NCI-H345 (cell line): Measurements from ENCODE around the gene CCIN.
A peak's percentile ranks its signal among the peaks of the same experiment; 100 is the strongest.

Experiments used
- DNase-seq: peaks from one replicate; lab custom pipeline; 2025; lab: John Stamatoyannopoulos, UW

The CCIN gene

DNA sequence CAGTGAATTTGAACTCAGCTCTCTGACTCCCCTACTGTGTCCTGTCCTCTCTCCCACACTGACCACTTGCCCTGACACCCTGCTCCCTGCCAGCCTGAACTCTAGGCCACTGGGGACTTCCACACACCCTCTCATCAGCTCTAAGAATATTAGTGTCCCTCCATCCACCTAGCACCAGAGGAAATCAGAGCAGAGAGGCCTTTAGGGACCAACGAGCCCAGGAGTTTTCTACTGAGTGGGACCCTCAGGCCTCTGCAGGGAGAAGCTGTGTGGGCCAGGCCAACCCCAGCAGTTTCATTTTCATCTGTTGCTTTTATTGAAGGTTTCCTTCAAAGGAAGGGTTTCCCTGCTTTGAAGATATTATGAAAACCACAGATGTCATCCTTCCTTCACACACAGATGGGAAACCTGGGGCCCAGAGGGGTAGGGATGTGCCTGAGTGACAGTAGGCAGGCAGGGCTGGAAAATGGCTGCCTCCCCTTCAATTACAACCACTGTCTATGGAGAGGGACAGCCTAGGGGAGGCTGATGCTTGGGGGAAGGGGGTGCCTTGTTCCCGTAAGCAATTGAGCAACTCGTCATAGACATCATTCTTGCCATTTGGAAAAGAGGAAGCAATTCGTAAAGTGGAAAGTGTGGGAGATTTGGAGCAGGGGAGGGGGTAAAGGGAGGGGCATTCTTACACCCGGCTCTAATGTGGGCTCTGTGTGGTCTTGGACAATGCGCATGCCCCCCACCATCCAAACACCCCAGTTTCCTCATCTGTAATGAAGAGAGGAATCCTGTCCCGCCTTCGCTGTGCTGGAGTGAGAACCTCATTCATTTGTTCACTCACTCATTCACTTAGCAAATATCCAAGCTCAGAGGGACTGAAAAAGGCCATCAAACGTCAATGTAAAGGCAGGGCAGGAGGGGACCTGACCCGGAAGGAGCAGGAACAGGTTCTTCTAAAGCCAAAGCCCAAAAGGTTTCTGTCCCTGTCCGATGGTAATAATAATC lies 28.8 kb upstream of the CCIN start:
- no peak for DNase-seq

- DNase-seq, result no peak
These were observed 27.9 kb upstream of the CCIN start for GRCh38 chr9:36141288-36141687.

DNA sequence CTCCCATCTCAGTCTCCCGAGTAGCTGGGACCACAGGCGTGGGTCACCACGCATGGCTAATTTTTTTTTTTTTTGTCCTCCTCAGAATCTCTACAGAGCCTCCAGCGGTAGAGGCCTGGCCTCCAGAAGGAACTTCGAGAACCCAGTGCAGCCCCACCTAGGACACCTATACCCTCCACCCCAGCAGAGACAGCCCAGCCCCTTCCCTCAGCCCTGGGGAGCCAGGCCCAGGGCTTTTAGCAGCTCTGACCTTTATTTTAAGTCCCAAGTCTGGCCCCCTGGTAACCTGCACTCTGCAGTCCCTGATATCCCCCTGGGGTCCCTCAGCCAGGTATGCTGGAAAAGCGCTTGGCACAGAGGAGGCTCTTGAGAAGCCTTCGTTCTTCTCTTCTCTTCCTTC lies 27.4 kb upstream of the CCIN start:
- DNase-seq, result no peak

DNA sequence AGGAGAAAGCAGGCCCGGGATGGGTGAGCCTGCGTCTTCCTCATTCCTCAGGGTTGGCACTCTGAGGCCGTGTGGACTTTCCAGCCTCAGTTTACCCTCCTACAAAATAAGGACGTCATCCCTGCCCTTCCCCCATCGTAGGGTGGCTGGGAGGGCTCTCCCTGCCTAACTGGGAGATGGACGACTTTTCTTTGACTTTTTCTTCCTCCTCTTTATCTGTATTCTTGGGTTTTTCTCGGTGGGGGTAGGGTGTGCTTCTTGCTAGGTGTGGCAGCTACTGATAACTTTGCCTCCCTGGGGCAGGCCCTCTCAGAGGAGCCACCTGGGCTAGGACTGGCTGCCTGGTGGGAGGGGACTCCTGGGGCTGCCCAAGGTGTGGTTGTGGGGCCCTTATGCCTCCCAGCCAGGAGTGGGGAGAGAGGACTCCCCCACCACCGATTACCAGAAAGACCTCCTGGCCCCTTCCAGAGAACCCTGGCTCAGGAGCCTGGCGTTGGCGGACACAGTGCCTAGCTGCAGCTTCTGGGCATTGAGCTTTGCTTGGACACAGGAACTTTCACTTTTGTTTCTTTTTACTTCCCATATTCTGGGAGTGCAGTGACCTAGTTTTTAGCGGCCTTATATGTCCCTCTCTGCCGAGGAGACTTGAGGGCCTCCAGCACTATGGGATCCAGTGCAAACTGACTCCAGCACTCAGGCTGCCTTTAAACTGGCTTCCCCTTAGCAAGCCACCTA lies 26.5 kb upstream of the CCIN start:
- no peak for DNase-seq

GRCh38 chr9:36143245-36143641 lies 25.9 kb upstream of the CCIN start:
- no peak for DNase-seq

- no peak for DNase-seq
These were observed 24.6 kb upstream of the CCIN start for GRCh38 chr9:36144309-36145232.

DNA sequence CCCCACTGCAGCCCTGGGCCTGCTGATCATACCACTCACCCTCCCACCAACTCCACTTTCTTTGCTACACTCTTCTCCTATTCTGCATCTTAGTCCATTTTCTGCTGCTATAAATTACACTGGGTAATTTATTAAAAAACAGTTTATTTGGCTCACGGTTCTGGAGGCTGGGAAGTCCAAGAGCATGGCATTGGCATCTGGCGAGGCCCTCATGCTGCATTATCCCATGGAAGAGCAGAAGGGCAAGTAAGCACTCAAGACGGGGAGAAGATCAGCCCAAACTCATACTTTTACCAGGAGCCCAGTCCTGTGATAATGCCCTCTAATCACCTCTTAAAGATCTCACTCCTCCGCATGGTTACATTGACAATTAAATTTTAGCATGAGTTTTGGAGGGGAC lies 23.2 kb upstream of the CCIN start:
- no peak for DNase-seq

DNA sequence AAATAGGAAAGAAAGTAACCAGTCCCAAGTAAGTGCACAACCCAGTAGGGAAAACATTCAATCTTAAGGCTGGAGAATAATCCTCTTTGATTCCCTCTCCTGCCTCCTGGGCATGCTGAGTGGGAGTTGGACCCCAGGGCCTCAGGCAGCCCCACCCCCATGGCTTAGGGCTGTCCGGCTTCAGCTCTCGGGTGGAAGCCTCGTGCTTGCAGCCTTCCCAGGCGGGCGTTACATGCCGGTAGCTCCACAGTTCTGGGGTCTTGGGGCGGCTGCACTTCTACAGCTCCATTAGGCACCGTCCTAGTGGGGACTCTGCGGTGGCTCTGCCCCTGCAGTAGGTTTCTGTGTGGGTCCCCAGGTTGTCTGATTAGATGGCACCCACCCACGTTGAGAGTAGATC lies 22.5 kb upstream of the CCIN start:
- no peak for DNase-seq

GRCh38 chr9:36147441-36148175 lies 21.6 kb upstream of the CCIN start:
- no peak for DNase-seq

- peak; percentile 5 for DNase-seq
These were observed 20.7 kb upstream of the CCIN start for GRCh38 chr9:36148311-36149051.

- DNase-seq, result no peak
These were observed 20.0 kb upstream of the CCIN start for GRCh38 chr9:36149197-36149596.

DNA sequence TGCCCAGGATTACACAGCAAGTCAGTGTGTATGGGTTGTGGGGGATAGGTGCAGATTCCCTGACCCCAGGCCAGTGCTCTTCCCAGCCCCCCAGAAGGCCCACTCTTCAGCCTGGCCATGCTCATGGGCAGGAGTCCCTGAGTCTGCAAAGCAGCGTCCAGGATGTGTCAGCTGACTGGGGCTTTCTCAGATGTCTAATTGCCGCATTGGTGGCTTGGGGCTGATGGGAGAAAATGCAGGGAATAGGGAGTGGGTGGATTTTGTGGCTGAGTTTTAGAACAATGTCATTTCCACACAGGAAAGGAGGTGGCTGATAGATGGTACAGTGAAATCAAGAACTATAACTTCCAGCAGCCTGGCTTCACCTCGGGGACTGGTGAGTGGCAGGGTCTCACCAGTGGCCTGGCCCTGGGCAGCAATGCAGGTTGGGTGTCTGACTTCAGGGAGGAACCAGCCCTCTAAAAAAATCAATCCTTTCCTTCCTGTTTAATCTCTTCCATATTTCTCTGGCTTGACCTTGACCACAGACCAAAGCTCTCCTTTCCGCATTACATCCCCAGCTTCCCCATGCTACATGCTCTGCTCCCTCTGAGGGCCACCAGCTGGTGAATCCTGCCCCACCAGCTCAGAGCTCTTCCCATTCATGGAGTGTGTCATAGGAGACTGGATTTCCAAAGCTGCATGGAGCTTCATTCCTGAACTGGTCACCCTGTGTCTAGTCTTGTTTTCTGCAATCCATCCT lies 18.4 kb upstream of the CCIN start:
- DNase-seq, result no peak

DNA sequence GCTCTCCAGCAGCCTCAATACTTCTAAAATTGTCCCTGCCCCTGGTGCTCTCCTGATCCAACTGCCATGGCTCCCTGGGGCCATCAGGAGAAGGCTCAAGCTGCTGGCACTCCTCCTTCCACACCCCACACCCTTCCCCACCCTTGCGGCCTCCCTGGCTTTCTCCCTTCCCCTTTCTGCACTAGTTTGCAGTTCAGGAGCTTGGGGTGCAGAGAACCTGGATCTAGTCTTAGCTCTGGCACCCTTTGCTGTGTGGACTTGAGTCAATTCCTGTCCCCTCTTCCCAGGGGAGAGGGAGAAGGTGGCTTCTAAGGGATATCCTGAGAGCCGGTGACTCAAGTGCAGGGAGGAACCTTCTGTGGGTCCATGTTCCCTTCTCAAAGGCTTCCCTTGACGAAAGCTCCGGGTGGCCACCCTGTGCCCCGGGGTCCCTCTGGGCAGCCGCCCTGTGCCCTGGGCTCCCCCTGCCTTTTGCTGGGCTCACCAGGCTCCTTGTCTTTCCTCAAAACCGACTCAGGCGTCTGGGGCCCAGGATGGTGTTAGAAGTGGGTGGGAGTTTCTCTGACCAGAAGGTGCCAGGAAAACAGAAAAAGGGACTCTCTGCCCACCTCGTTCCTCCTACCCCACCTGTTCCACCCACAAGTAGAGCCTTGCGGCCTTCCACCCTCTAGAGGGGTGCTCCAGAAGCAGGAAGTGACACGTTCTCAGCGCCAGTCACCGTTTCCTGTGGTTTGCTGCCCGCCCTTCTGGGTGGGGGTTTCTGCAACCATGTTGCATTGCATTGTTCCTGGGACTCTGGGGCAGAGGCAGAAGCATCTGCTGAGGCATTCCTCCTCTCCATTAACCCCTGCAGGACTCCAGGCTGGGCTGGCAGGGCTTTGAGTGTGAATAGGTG lies 17.6 kb upstream of the CCIN start:
- DNase-seq, result no peak

DNA sequence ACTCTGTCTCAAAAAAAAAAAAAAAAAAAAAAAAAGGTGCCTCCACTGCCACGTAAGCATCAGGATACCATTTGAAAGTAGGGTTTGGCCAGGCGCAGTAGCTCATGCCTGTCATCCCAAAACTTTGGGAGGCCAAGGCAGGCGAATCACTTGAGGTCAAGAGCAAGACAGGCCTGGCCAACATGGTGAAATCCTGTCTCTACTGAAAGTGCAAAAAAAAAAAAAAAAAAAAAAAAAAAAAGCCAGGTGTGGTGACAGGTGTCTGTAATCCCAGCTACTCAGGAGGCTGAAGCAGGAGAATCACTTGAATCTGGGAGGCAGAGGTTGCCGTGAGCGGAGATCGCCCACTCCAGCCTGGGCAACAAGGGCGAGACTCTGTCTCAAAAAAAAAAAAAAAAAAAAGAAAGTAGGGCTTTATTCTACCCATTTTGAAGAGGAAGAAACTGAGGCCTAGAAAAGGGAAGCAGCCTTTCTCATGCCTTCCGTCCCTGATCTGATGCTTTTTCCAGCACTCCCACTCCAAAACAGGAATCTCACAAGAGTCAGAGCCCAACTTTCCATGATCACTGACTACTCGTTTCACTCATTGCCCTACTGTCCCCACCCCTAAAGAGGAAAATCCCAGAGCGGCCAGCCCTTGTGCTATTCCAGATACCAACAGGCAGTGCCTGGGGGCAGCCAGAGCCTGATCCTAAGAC lies 16.3 kb upstream of the CCIN start:
- DNase-seq, result no peak

DNA sequence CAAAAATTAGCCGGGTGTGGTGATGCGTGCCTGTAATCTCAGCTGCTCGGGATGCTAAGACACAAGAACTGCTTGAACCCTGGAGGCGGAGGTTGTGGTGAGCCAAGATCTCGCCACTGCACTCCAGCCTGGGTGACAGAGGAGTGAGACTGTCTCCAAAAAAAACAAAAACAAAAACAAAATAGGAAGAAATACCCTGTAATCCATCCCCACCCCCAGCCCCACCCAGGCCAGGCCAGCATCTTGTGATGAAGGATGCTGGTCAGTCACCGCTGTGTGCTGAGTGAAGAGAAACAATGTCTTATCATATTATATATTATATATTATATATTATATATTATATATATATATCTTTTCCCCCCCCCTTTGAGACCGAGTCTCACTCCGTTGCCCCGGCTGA lies 15.4 kb upstream of the CCIN start:
- DNase-seq, result no peak

- DNase-seq, result no peak
These were observed 14.7 kb upstream of the CCIN start for GRCh38 chr9:36154331-36154952.

DNA sequence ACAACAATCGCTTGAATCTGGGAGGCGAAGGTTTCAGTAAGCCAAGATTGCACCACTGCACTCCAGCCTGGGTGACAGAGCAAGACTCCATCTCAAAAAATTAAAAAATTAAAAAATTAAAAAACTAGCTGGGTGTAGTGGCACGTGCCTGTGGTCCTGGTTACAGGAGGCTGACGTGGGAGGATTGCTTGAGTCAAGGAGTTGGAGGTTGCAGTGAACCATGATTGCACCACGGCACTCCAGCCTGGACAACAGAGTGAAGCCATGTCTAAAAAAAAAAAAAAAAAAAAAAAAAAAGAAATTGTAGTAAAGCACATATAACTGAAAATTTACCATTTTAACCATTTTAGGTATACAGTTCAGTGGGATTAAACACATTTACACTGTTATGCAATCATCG lies 13.1 kb upstream of the CCIN start:
- no peak for DNase-seq

- DNase-seq, result no peak
These were observed 11.1 kb upstream of the CCIN start for GRCh38 chr9:36158122-36158521.
